Lower leg skin (tissue), 4 donors: ENCODE results near the gene GOSR1. TPM values are rescaled to one million over a fixed set of nuclear protein-coding genes. Genes with fewer than 3 reads are reported as not detected.
"Not testable (repeated sequence)": the region's sequence is repeated elsewhere in the genome, so short reads cannot be mapped to it uniquely, and the experiment has no call there.

ENCODE experiments used
- DNase-seq, 2 donors: peaks; one replicate each; pipeline ENCODE4 v3.0.0-alpha.2; 2019; ENCODE audit warnings: low spot score in 2 of 2
- H3K4me3 ChIP-seq: fragments of 200-600 bp; sonication (generic); 2 replicates; pipeline ENCODE4 v1.5.1; 2017; ENCODE audit warnings: mild to moderate bottlenecking, low read depth; ENCODE audit not compliant: poor library complexity, severe bottlenecking
- CTCF ChIP-seq, 3 donors: fragments of 450-650 bp; IDR thresholded peaks; one replicate each; pipeline ENCODE4 v1.5.1; 2016; ENCODE audit warnings: antibody characterized with exemption in 3 of 3, mild to moderate bottlenecking in 3 of 3, moderate library complexity in 2 of 3
- POLR2A ChIP-seq, 2 donors: fragments of 450-650 bp; IDR thresholded peaks; one replicate each; pipeline ENCODE4 v1.6.1; 2016 to 2017; ENCODE audit warnings: antibody characterized with exemption in 2 of 2, mild to moderate bottlenecking in 1 of 2, moderate library complexity in 1 of 2
- WGBS, 2 donors: methylation state at CpG; one replicate each; pipeline ENCODE4 v1.1.5; 2018; 5-methylcytosine and 5-hydroxymethylcytosine counted together
- intact Hi-C: fragments of 100-400 bp; cut with DNase I; formaldehyde crosslinking; loops from one replicate; pipeline ENCODE4 v1.15.0; 2023; ENCODE audit warnings: low total_unique reads
- total RNA-seq, 4 donors: library from RNA; depleted of rRNA; stranded (reverse); fragments of >200 nt; gene quantifications; one replicate each; pipeline ENCODE4 v1.1.0, GENCODE V29; 2016

The GOSR1 gene
- total RNA-seq, 4 donors from 2014 or later = 19.6 to 41.6 (median 35.7) TPM

- WGBS, 2 donors = 83 to 91% methylated on average over 24 to 26 of the region's 26 CpGs
- intact Hi-C loops = no loop called here
- TF ChIP-seq POLR2A (IDR thresholded peaks at IDR 0.05) = no peak
- no peak for TF ChIP-seq CTCF (IDR thresholded peaks at IDR 0.05)
- no peak overlapping the region for H3K4me3 ChIP-seq
- DNase-seq = peak in 1 of 2 donors; percentile 72
Measured at GRCh38 chr17:30556374-30557332, 79.4 kb downstream of the GOSR1 start.

- intact Hi-C loops = no loop called here
- TF ChIP-seq CTCF (IDR thresholded peaks at IDR 0.05) (no peak), POLR2A (IDR thresholded peaks at IDR 0.05) (no peak)
- 77 to 78% methylated on average over 8 of the region's 8 CpGs for WGBS, 2 donors
- DNase-seq = peak in 1 of 2 donors; percentile 64
- no peak overlapping the region for H3K4me3 ChIP-seq
Measured at GRCh38 chr17:30557916-30558685, 80.9 kb downstream of the GOSR1 start.

GRCh38 chr17:30558686-30559545 is 81.7 kb downstream of the GOSR1 start:
- no peak for TF ChIP-seq POLR2A (IDR thresholded peaks at IDR 0.05)
- TF ChIP-seq CTCF (IDR thresholded peaks at IDR 0.05) = no peak
- no peak overlapping the region for H3K4me3 ChIP-seq
- peak in 1 of 2 donors; percentile 65 for DNase-seq
- WGBS, 2 donors = 87% methylated on average over 20 to 22 of the region's 22 CpGs
- intact Hi-C loops = no loop called here

GRCh38 chr17:30559656-30560055 is 82.4 kb downstream of the GOSR1 start:
- WGBS, 2 donors = 85% methylated on average over 7 of the region's 7 CpGs
- TF ChIP-seq POLR2A (IDR thresholded peaks at IDR 0.05) (no peak), CTCF (IDR thresholded peaks at IDR 0.05) (no peak)
- no peak overlapping the region for H3K4me3 ChIP-seq
- no peak for DNase-seq
- intact Hi-C loops = no loop called here

GRCh38 chr17:30560117-30561026 is 83.2 kb downstream of the GOSR1 start:
- H3K4me3 ChIP-seq, intact Hi-C loops: not testable (repeated sequence)
- DNase-seq = peak in 1 of 2 donors; percentile 82
- WGBS, 2 donors = 63 to 84% methylated on average over 6 of the region's 8 CpGs

GRCh38 chr17:30561766-30562165 is 84.6 kb downstream of the GOSR1 start:
- DNase-seq, intact Hi-C loops, H3K4me3 ChIP-seq: not testable (repeated sequence)
- 92 to 100% methylated on average over 1 of the region's 1 CpG for WGBS, 2 donors

- H3K4me3 ChIP-seq, intact Hi-C loops: not testable (repeated sequence)
- peak in 1 of 2 donors; percentile 42 for DNase-seq
- 62 to 64% methylated on average over 9 of the region's 9 CpGs for WGBS, 2 donors
Measured at GRCh38 chr17:30563131-30563904, 86.1 kb downstream of the GOSR1 start.

GRCh38 chr17:30563905-30564390 is 86.7 kb downstream of the GOSR1 start:
- WGBS, 2 donors = 77 to 80% methylated on average over 7 of the region's 7 CpGs
- H3K4me3 ChIP-seq, intact Hi-C loops: not testable (repeated sequence)
- peak in 1 of 2 donors; percentile 57 for DNase-seq
